ENCODE results near the gene HS6ST3. TPM values are rescaled to one million over a fixed set of nuclear protein-coding genes. Genes with fewer than 3 reads are reported as not detected.

Gene HS6ST3
- total and polyA plus RNA-seq, 2 of the 13 experiments (the other 11 are each of a cell fraction or from before 2014, with no cell fraction given), result not detected

DNA sequence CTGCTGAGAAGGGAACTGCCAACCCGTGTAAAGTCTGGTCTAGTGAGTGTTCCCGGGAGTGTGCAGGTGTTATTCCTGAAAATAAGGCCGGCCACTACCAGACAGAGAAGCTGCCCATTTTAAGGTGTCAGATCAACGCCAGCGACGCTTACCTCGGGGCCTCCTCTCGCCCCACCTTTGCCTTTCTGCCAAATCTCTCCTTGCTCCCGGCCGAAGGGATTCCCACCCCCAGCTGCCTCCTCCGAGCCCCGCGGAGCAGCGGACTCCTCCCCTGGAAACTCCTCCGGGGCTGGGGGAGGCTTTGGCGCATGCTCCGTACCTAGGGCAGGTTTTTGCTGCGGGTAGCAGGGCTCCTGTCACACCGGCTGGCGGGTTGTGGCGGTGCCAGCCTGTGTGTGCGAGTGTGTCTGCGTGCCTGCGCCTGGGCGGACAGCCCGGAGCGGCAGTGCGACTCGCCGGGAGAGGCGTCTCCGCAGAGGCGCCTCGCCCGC, at the start of gene HS6ST3 (continued):
- TF ChIP-seq, protein P1, sequence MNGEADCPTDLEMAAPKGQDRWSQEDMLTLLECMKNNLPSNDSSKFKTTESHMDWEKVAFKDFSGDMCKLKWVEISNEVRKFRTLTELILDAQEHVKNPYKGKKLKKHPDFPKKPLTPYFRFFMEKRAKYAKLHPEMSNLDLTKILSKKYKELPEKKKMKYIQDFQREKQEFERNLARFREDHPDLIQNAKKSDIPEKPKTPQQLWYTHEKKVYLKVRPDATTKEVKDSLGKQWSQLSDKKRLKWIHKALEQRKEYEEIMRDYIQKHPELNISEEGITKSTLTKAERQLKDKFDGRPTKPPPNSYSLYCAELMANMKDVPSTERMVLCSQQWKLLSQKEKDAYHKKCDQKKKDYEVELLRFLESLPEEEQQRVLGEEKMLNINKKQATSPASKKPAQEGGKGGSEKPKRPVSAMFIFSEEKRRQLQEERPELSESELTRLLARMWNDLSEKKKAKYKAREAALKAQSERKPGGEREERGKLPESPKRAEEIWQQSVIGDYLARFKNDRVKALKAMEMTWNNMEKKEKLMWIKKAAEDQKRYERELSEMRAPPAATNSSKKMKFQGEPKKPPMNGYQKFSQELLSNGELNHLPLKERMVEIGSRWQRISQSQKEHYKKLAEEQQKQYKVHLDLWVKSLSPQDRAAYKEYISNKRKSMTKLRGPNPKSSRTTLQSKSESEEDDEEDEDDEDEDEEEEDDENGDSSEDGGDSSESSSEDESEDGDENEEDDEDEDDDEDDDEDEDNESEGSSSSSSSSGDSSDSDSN (CRISPR knock-in tag; IDR thresholded peaks at IDR 0.05), result 0 out of 2 replicates have a peak, but pooled peaks have one; percentile 40
- TF ChIP-seq, protein P2, sequence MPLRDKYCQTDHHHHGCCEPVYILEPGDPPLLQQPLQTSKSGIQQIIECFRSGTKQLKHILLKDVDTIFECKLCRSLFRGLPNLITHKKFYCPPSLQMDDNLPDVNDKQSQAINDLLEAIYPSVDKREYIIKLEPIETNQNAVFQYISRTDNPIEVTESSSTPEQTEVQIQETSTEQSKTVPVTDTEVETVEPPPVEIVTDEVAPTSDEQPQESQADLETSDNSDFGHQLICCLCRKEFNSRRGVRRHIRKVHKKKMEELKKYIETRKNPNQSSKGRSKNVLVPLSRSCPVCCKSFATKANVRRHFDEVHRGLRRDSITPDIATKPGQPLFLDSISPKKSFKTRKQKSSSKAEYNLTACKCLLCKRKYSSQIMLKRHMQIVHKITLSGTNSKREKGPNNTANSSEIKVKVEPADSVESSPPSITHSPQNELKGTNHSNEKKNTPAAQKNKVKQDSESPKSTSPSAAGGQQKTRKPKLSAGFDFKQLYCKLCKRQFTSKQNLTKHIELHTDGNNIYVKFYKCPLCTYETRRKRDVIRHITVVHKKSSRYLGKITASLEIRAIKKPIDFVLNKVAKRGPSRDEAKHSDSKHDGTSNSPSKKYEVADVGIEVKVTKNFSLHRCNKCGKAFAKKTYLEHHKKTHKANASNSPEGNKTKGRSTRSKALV (CRISPR knock-in tag; IDR thresholded peaks at IDR 0.05), result peak; percentile 85
- TF ChIP-seq ZNF263 (CRISPR knock-in tag; IDR thresholded peaks at IDR 0.05), result peak; percentile 80

DNA sequence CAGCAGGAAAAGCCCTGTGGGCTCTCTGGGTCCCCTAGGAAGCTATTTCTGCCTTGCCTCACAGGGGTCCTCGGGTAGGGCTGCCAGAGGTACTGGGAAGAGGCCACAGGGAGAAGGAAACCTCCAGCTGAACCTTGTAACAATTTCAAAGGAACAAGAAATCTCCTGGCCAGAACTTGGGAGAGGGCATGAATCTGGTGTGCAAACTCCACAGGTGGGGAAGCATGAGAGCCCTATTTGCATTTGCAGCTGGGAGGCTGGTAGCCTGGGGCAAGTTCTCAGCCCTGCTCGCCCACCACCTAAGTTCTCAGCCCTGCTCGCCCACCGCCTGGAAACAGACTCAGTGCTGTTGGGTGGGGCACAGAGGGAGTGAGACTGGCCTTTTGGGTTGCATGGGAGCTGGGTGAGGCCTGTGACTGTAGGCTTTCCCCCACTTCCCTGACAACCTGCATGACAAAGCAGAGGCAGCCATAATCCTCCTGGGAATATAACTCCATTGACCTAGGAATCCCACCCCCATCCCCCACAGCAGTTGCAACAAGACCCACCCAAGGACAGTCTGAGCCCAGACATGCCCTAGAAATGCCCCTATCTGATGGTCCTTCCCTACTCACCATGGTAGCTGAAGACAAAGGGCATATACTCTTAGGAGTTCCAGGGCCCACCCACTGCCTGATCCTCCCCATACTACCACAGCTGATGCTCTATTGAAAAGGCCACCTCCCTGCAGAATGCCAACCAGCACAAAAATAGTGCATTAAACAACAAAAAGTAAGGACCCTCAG, 48.4 kb upstream of the HS6ST3 start:
- CTCF ChIA-PET (ENCODE audit: low intra/inter-chr PET ratio, low total read pairs), result no interaction called here
- Histone ChIP-seq H3K4me1 (ENCODE audit: insufficient read depth, low read length) (0 out of 2 replicates have a peak, but pooled peaks cover 8% of the 10 kb centered on the region), H3K36me3 (replicated peaks in 1 of 2; ENCODE audit: control insufficient read depth in 1 of 2, insufficient read depth in 2 of 2, low read length in 2 of 2) (peaks cover 0 to 7% of the 10 kb centered on the region in 2 experiments; a peak in 1 of 5 replicates), H3K27me3 (ENCODE audit: control insufficient read depth in 1 of 2, insufficient read depth in 2 of 2, low read length in 2 of 2) (no peaks in the 10 kb centered on the region), H3K4me2 (ENCODE audit: low read depth, low read length) (no peak overlapping the region), H3K27ac (ENCODE audit: extremely low read length, insufficient read depth, low read length) (no peak overlapping the region), H4K20me1 (ENCODE audit: insufficient read depth, low read length) (no peaks in the 10 kb centered on the region), H3K9ac (ENCODE audit: insufficient read depth, low read depth, low read length) (no peak overlapping the region), H3K79me2 (ENCODE audit: insufficient read depth, low read length) (peaks cover 42% of the 10 kb centered on the region), H3K9me3 (ENCODE audit: low read length) (peaks cover 9% of the 10 kb centered on the region; the same call in 1 of the 2 replicates), H2AFZ (ENCODE audit: low read length) (no peak overlapping the region), H3K4me3 (replicated peaks in 1 of 3; ENCODE audit: insufficient read depth in 1 of 3, low read depth in 2 of 3, low read length in 3 of 3) (no peak overlapping the region)
- 100% methylated on average over 4 of the region's 4 CpGs for WGBS (ENCODE audit: low lambda C conversion rate)
- POLR2A ChIA-PET, result interaction anchor here (2.0 kb wide), 1 partner anchor 11 kb away, joined by 5 read pairs; the partner anchor contains the start of gene UGGT2
- BruUV-seq (replicated peaks), result no TSS peak
- FAIRE-seq, result no peak
- TF ChIP-seq, protein P3, sequence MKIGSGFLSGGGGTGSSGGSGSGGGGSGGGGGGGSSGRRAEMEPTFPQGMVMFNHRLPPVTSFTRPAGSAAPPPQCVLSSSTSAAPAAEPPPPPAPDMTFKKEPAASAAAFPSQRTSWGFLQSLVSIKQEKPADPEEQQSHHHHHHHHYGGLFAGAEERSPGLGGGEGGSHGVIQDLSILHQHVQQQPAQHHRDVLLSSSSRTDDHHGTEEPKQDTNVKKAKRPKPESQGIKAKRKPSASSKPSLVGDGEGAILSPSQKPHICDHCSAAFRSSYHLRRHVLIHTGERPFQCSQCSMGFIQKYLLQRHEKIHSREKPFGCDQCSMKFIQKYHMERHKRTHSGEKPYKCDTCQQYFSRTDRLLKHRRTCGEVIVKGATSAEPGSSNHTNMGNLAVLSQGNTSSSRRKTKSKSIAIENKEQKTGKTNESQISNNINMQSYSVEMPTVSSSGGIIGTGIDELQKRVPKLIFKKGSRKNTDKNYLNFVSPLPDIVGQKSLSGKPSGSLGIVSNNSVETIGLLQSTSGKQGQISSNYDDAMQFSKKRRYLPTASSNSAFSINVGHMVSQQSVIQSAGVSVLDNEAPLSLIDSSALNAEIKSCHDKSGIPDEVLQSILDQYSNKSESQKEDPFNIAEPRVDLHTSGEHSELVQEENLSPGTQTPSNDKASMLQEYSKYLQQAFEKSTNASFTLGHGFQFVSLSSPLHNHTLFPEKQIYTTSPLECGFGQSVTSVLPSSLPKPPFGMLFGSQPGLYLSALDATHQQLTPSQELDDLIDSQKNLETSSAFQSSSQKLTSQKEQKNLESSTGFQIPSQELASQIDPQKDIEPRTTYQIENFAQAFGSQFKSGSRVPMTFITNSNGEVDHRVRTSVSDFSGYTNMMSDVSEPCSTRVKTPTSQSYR (CRISPR knock-in tag; IDR thresholded peaks at IDR 0.05; ENCODE audit: borderline replicate concordance), result 0 out of 2 replicates have a peak, but pooled peaks have one; percentile 26
- TF ChIP-seq, protein P4, sequence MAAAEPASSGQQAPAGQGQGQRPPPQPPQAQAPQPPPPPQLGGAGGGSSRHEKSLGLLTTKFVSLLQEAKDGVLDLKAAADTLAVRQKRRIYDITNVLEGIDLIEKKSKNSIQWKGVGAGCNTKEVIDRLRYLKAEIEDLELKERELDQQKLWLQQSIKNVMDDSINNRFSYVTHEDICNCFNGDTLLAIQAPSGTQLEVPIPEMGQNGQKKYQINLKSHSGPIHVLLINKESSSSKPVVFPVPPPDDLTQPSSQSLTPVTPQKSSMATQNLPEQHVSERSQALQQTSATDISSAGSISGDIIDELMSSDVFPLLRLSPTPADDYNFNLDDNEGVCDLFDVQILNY (CRISPR knock-in tag; conservative IDR thresholded peaks at IDR 0.05), result no peak
- peak; percentile 4 for DNase-seq (ENCODE audit: low spot score)
- ATAC-seq, result no peak; the same call in 2 of the 3 replicates
- intact Hi-C loops (cut with micrococcal nuclease; ENCODE audit: unreplicated experiment) (no loop called here), in situ Hi-C loops (cut with HindIII; ENCODE audit: extremely low pct_ligation_motif_present, low pct_unique_long_range_greater_than_20kb) (no loop called here)
